GM21717 (cell line): ENCODE results near the gene RYR1.
"Not testable (repeated sequence)": the region's sequence is repeated elsewhere in the genome, so short reads cannot be mapped to it uniquely, and the experiment has no call there.

Experiments
- ATAC-seq: cut with Tn5 transposase; IDR thresholded peaks from one replicate; pipeline ENCODE4 v1.9.1; 2021; ENCODE audit warnings: mild to moderate bottlenecking, moderate library complexity; ENCODE audit not compliant: unreplicated experiment

Gene RYR1

DNA sequence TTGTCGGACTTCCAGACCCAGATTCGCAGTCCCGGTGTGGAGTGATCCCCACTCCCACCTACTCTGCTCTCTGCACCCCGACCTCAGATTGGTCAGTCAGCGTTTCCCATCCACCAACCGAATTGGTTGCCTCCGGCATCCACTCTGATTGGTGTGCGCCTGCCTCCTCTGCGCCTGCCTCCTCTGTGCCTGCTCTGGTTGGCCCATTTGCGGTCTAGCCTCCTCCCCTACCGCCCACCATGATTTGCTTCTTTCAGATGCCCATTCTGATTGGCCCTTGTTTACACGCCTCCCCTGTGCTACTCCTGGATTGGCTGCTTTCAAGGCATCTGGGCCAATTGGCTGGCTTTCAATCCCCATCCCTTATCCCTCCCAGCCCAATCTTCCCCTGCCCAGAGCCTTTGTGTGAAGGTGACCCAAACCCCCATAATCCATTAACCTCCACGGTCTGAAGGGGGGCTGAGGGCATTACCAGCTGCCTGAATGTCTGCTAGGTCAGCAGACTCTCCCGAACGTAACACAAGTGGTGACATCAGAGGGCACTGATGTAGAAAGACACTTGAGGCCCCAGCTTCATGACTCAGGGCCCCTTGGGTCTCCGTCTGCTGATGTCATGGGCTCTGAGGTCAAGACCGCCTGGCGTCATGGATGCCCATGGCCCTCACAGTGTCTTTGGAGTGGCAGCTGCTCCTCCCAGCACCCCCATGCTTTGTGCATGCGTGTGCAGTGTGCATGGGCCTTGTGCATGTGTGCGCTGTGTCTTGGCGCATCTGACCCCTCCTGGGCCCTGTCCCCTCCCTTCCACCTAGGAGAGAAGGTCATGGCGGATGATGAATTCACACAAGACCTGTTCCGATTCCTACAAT is 103.8 kb downstream of the RYR1 start:
- no peak for ATAC-seq

DNA sequence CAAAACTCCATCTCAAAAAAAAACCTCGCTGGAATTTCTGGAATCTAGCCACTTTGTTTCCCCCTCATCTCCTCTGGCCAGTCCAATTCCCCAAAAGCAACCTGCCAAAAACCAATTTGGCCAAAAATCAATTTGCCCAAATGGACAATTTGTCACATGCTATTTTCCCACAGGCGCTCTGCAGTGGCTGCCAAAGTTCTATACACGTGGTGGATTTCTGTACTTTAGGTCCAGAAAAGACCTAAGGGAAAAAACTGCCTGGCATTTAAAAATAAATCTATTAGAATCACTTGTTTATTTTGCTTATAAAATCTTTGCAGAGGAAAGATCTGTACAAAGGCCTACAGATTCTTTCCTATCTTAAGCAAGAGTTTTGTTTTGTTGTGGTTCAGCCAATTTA is 104.9 kb downstream of the RYR1 start:
- ATAC-seq, result no peak

DNA sequence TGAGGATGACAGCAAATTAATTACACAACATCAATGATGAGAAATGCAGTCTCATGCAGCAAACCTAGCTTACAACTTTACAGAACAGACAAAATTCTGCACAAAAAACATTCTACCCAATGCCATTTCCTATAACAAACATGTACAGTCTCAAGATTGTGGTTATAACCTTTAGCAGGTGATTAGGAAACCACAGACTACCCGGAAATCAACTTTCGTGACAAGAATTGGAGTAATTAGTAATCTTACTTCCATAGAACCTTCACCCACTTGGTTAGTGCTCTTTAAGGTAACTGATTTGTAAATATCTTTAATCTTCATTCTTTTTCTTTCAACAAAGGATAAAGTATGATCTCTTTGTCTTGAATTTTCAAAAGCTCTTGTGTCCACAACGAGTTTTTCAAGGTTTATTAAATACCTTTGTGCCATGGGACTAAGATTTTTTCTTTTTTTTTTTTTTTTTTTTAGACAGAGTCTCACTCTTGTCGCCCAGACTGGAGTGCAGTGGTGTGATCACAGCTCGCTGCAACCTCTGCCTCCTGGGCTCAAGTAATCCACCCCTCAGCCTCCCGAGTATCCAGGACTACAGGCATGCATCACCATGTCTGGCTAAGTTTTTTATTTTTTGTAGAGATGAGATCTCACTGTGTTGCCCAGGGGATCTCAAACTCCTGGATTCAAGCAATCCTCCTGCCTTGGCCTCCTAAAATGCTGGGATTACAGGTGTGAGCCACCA is 105.5 kb downstream of the RYR1 start:
- no peak for ATAC-seq

DNA sequence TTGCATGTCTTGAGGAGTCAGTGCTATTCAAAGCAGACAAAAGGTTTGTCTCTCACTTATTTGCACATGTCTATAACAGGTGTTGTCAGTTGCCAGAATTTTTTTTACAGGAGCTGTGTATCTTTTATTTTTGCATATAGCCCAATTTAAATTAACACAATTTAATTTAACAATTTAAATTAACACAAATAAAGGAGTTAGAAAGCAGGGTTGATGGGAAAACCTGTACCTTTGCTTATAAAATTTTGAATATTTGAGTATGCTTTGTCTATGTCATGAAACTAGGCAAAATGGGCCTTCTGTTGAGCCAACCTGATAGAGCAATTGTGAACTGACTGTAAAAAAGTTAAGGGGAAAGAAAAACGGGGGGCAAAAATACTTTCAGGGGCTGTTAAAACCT is 106.3 kb downstream of the RYR1 start:
- no peak for ATAC-seq

DNA sequence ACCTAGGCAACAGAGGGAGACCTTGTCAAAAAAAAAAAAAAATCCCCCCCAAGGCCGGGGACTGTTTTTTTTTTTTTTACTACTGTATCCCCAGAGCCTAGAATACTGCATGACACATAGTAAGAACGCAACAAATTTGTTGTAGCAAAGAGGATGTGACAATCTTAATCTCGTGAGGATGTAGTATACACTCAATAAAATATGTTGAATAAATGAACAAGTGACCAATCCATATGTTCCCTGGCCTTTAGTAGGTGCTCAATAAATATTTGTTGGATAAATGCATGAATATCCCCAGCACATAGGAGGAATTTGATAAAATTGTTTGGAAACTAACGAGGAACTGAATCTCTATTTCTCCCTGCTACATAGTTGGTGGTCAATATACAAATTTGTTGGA is 108.5 kb downstream of the RYR1 start:
- ATAC-seq, result no peak

DNA sequence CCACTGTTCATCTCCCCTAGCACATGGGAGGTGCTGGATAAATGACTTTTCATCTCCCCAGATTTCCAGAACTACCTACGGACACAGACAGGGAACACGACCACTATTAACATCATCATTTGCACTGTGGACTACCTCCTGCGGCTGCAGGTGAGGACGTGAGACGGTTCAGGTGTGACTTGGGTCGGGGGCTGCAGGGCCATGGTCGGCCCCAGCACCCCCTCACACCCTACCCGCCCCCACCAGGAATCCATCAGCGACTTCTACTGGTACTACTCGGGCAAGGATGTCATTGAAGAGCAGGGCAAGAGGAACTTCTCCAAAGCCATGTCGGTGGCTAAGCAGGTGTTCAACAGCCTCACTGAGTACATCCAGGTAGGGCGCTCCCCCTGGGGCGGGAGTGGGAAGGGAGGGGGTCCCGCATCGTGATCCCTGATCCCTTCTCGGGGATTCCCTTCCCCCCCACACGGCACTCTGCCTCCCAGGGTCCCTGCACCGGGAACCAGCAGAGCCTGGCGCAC is 109.9 kb downstream of the RYR1 start:
- ATAC-seq, result no peak

DNA sequence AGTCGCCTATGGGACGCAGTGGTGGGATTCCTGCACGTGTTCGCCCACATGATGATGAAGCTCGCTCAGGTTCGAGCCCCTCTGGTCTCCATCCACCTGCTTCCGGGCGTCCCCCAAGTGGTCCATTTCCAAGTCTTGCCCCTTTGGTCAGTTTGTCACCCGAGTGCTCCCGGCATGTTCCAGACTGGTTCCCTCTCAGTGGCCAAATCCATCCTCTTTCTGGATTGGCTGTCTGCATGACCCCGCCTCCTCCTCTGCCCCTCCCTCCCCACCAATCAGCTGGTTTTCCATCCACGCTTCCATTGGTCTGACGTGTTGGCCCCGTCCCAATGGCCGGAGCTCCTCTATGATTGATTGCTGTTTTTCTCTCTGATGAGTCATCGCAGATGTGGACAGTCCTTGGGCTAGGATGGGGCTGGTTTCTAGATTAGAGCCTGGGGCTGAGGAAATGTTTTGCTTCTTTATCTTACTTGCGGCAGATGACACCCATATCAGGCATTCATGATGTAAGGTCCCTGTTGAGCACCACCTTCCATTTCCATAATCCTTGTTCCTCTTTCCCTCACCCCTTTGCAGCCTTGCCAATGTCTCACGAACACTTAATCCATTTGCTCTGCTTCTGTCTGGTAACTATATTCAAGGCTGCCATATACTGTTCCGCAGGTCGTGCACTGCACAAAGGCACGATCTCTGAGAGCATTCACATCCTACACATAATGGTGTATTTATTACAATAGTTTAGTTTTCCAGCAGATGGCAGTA is 110.5 kb downstream of the RYR1 start:
- no peak for ATAC-seq

DNA sequence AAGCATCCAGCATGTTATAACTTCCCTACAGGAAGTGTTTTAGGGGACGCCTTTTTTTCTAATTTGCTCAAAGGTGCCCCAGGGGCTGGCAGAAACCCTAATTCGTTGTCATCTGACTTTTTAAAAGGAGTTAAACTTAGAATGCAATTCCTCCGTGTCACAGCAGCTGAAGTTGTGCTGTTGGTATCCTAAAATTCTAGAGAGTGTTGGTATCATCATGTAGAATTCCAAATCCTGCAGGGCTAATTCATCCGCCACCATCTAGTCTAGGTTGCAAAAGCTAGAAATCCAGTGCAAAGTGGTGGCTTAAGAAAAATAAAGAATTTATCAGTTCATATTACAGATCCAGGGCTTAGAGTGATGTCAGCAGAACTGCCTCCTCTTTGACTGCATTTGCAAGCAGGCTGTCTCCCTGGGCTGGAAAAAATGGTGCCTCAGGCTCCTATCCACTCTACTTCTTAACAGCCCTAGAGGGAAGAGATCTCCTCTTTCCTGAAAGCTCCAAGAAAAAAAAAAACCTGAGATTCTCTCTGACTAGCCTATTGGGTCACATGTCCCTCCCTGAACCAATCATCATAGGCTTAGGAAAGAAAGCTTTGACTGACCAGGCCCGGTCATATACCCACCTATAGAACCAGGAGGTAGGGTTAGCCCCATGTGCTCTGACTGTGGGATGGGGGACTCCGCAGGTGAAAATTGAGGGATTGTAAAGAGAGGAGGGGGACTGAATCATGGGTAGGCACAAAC is 111.3 kb downstream of the RYR1 start:
- ATAC-seq, result no peak

DNA sequence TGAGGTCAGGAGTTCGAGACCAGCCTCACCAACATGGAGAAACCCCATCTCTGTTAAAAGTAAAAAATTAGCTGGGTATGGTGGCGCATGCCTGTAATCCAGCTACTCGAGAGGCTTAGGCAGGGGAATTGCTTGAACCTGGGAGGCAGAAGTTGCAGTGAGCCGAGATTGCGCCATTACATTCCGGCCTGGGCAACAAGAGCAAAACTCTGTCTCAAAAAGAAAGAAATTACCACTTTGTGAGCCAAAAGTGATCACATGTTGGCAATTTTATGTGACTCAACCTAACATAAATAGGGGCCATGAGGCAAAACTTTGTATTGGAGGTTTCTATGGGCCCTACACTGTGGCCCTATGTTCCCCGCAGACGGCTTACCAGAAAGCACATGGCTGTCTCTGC is 112.1 kb downstream of the RYR1 start:
- ATAC-seq, result no peak

DNA sequence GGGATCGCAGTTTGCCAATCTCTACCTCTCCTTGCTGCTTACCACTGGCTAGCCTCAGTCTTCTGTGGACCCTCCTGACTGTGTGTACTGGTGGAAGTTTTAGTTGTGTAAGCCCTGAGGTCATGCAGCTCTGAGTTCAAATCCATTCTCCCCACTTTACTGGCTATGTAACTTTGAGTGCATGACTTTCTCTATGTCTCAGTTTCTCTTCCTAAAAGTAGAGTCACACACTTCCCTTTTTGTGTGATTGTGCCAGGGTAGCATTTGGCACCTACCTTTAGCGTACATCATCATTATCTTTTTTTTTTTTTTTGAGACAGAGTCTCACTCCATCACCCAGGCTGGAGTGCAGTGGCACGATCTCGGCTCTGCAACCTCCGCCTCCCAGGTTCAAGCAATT is 113.9 kb downstream of the RYR1 start:
- no peak for ATAC-seq

DNA sequence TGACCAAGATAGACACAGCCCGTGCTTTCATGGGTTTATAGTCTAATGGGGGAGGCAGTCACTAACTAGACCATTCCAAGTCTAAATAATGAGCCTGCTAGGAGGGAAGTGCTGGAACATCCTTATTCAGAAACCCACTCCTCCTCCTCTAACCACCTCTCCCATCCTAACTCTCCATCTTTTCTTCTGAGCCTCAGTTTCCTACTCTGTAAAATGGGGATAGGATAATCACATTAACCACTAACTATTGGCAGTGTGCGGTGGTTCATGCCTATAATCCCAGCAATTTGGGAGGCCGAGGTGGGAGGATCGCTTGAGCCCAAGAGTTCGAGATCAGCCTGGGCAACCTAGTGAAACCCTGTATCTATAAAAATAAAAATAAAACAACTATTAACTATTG is 115.6 kb downstream of the RYR1 start:
- no peak for ATAC-seq

DNA sequence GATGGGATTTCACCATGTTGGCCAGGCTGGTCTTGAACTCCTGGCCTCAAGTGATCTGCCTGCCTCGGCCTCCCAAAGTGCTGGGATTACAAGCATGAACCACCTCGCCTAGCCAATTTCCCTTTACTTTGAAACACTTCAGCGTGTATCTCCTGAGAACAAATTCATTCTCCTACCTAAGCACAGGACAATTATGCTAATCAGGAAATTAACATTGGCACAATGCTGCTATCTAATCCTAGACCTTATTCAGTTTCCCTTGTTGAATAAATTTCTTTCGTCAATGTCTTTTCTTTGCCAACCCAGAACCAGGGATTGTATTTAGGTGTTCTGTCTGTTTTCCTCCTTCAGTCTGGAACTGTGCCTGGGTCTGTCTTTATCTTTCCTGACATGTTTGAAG is 116.5 kb downstream of the RYR1 start:
- ATAC-seq, result no peak

DNA sequence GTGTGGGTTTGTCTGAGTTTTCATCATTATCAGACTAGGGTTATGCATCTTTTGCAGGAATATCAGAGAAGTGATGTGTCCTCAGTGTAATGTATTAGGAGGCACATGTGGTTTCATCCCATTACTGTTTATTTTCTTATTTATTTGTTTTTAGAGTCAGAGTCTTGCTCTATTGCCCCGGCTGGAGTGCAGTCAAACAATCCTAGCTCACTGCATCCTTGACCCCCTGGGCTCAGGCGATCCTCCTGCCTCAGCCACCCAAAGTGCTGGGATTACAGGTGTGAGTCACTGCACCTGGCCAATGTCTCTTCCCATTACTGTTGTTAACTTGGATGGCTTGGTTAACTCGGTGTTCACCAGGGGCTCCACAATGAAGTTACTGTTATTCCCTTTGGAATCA is 116.9 kb downstream of the RYR1 start:
- ATAC-seq, result no peak

DNA sequence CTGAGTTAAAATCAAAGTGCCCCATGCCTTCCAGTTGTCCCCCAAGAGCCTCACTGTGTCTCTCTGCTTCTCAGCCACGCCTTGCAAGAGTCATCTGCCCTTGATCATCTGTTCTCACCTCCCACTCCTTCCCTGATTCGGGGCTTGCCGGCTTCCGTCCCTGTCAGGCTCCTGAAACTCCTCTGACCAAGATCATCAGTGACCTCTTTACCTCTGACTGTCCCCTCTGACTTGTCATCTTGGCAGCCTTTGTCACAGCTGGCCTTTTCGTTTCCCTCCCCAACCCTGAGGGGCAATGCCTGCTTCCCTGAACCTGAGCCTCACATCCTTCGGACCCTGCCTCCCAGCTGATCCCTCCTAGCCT is 117.9 kb downstream of the RYR1 start:
- no peak for ATAC-seq

DNA sequence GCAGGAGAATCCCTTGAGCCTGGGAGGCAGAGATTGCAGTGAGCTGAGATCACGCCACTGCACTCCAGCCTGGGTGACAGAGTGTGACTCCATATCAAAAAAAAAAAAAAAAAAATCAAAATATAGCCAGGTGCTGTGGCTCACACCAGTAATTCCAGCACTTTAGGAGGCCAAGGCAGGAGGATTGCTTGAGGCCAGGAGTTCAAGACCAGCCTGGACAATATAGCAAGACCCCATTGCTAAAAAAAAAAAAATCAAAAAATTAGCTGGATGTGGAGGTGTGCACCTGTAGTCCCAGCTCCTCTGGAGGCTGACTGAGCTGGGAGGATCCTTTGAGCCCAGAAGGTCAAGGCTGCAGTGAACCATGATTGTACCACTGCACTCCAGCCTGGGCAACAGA is 119.7 kb downstream of the RYR1 start:
- not testable (repeated sequence) for ATAC-seq

DNA sequence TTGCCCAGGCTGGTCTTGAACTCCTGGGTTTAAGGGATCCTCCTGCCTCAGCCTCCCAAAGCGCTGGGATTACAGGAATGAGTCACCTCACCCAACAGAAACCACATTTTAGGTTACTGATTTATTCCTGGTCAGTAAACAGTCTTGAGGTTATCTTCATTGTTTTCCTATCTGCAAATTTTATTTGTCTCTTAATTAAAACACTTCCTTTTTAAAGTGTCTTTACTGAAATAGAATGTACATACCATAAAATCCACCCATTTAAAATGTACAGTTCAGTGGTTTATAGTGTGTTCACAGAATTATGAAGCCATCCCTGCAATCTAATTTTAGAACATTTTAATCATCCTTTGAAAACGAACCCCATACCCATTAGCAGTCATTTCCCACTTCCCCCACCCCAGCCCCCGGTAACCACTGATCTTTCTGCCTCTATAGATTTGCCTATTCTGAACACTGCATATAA is 121.2 kb downstream of the RYR1 start:
- ATAC-seq, result no peak

DNA sequence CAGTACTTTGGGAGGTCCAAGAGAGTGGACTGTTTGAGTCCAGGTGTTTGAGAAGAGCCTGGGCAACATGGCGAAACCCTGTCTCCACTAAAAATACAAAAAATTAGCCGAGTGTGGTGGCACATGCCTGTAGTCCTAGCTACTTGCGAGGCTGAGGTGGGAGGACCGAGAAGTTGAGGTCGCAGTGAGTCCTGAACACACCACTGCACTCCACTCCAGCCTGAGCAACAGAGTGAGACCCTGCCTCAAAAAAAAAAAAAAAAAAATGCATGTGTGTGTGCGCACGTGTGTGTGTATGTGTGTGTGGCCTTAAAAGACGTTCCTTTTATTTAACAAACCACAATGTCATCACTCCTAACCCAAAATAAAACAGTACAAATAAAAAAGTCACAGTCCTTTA is 121.7 kb downstream of the RYR1 start:
- no peak for ATAC-seq

DNA sequence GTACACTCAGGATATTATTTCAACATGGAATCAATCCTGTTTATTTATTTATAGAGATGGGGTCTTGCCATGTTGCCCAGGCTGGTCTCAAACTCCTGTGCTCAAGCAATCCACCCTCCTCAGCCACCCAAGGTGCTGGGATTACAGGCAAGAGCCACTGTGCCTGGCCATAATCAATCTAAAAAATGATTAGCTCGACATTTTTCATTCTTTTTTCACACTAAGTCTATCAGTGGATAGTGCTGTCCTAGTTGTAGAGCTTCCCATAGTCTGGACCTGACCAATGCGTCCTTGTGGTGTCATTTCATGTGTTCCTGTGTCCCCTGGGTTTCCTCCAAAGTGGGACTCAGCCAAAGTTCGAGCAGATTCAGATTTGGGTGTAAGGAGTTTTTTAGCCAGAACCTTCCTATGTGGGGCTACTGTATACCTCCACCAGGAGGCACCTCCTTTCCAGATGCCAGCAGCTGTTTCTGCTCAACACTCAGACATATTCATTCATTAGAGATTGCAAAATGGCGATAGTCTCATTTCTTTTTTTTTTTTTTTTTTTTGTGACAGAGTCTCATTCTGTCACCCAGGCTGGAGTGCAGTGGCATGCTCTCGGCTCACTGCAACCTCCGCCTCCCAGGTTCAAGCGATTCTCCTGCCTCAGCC is 123.2 kb downstream of the RYR1 start:
- ATAC-seq, result no peak

DNA sequence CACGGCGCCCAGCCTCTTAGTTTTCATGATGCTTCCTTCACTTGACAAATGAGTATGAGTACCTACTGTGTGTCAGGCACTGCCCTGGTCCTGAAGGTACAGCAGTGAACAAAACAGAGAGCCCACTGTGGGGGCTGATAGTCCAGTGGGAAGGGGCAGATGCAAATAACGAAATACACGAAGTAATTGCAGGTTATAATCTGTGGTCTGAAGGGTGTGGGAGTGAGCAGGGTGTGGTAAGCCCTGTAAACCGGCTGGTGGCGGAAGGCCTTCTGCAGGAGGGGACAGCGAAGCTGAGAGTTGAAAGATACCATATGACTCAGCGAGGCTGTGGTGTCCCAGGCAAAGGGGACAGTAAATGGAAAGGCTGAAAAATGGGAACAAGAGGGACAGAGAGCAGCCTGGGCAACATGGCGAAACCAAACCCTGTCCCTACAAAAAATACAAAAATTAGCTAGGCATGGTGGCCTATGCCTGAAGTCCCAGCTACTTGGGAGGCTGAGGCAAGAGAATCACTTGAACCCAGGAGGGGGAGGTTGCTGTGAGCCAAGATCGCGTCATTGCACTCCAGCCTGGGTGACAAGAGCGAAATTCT is 123.8 kb downstream of the RYR1 start:
- ATAC-seq, result peak; percentile 35

DNA sequence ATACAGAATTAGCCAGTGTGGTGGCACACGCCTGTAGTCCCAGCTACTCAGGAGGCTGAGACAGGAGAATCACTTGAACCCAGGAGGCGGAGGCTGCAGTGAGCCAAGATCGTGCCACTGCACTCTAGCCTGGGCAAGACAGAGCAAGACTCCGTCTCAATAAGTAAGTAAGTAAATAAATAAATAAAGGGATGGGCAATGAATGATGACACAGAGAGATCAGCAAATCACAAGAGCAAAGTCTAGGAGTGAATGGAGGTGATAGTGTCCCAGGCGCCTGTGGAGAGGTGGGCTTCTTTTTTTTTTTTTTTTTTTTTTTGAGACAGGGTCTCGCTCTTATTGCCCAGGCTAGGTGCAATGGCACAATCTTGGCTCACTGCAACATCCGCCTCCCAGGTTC is 125.4 kb downstream of the RYR1 start:
- ATAC-seq, result not testable (repeated sequence)
